TTC549 (cell line): ENCODE data around the gene KLF3.
"Not testable (repeated sequence)": the region's sequence is repeated elsewhere in the genome, so short reads cannot be mapped to it uniquely, and the experiment has no call there.

Experiments used
- FAIRE-seq: peaks from 2 replicates; lab custom pipeline; 2012; peaks lifted over from hg19 to GRCh38; lab: Jason Lieb, UNC

Gene KLF3

DNA sequence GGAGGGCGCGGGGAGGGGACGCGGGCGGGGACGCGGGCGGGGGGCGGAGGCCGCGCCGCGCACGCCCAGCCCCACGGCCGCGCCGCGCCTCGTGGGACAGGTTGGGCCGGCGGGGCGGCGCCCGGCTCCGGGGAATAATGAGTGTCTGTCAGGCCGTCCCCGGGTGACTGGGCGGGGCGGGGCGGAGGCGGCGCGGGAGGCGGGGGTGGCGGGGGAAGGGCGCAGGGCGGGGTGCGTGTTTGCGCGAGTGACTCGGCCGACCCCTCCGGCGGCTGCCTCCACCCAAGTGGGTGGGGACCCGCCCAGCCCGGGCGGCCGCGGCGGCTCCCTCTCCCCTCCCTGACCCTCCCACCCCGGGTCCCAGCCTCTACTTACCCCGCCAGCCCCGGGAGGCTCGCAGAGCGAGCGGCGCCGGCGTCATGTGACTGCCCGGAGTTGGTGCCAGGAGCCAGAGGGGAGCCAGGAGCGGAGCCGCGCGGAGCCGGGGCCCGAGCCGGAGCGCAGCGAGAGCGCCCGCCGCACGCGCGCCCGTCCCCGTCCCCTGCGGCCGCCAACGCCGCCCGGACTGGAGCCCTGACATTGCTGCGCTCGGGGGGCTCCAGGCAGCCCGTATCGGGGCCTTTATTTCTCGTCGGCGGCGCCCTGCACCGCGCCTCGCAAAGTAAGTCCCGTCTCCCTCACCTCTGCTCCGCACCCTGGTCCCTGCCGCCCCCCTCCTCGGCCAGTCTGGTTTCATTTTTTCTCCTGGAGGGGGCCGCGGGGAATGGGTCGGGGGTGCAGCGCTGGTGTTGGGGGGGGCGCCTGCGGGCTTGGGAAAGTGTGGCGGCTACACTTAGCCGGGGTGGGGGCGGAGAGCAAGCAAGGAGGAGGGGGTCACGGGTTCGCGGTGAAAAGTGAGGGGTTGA, at the start of gene KLF3:
Gene KLF3 (plus strand): TSS at position 399 of the 905 bp plus-strand sequence. CDS start 16,427 bp downstream, outside the sequence.
- no peak for FAIRE-seq

DNA sequence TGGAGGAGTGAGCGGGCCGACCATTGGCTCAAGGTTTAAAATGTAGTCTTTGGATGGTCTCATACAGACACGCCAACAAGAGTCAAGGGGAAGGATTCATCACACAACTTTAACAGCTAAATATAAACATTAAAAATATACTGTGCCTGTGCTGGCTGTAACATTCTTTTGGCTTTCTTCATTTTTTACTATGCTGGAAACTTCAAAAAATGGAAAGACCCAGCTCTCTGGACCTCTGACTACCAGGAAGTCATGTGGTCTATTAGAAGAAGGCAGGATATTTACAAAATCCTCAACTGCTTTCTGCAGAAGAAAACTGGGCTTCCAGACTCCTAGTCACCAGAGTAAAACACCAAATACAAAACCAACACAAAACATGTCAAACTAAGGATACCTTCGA, 49.8 kb upstream of the KLF3 start:
- no peak for FAIRE-seq

DNA sequence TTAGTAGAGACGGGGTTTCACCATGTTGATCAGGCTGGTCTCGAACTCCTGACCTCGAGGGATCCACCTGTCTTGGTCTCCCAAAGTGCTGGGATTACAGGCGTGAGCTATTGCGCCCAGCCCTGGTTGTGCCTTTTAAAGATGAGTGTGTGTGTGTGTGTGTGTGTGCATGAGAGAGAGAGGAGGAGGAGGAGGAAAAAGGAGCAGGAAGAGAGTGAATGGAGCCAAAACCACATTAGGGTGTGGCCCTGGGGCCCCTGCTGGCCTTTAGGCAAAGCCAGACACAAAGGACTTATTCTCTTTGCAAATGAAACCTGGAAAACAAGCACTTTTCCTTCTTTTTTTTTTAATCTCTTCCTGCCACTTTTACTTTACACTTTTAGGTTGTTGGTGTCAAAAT, 48.2 kb upstream of the KLF3 start:
- FAIRE-seq: no peak

DNA sequence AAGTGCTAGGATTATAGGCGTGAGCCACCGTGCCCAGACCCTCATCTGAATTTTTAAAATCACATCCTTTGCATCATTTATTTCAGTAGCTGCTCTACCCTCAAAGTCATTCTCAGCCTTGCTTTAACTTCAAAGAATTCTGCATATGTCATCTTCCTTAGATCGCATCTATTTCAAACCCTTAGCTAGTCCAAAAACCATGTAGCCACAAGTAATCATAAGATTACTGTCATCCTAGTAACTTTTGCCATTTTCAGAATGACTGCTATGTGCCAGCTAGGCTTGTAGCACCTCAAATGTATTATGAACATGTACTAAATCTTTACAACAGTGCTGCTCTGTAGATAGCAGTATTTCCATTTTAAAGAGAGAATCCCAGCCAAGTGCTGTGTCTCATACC, 45.5 kb upstream of the KLF3 start:
- FAIRE-seq: no peak

DNA sequence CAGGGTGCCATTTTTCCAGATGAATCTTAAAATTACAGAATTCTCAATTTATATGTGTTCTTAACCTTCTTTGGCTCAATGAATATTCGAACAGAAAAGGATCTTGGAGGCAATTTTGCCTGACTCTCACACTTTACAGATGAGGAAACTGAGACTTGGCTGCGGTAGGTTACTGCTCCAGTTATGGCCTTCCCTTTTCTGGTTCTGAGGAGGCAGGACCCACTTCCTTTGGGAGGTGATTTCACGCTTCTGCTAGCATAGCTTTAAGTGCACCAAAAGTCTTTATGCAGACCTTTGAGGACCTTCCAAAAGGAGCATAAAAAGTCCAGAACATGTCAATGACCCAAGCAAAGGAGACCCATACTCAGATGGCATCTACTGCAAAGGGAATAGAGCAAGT, 44.7 kb upstream of the KLF3 start:
- no peak for FAIRE-seq

DNA sequence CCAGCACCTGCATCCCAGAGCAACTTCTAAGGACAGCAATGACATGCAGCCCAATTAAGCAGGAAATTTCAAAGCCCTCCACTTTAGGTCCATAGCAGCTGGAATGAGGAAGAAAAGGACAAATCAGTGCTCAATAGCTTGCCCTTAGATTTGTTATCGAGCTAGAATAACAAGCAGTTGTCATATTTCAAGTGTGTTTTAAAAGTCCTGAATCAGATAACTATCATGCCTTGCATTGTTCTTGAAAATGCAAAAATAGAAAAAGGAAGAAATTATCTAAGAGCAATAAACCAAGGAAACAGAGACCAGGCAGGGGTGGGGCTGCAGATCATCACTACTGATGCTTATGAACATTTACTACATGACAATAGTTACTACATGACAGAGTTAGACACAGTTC, 43.9 kb upstream of the KLF3 start:
- no peak for FAIRE-seq

DNA sequence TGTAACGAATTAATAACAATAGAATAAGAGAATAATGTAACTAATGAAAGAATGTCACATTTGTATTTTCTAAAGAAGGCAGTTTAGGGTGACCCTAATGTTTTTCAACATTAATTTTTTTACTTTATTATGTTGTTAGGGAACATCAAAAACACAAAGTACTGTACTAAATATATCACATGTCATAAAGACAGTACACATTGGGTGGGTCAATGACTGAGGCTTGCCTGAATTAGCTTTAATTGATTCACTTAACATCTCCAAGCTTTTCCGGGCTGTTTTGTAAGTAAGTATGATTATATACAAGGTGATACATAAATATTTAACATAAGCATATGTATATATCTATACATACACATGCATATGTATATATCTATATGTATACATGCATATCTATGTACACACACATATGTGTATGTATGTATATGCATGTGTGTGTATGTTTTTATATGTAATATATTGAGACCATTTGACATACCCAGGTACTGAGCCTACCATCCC, 43.4 kb upstream of the KLF3 start:
- FAIRE-seq: no peak

DNA sequence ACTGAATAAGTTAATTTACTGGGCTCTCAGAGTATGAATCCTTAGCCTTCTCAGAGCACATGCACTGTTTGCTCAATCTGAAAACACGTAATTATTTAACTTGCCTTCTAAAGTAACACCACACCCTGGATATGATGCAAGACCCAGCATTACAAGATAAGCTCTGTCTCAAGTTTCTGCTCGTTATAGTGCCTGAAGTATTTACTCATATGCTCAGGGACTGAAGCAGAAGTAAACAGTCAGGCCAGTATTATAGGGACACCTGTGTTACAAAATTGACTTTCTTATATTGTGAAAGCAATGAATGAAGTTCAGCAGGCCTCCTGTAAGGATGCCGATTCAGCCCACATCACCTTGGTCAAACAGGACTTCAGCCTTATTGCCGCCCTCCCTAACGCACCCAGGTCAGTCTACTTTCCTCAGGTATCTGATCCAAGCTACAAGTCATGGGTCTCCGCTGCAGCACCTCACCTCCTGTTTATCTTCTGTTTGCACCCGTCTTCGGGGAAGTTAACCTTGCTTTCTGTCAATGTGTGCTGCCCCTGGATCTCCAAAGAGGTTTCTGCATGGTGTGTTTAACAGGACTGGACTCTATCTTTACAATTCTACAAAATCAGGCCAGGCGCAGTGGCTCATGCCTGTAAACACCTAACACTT, 42.8 kb upstream of the KLF3 start:
- no peak for FAIRE-seq

DNA sequence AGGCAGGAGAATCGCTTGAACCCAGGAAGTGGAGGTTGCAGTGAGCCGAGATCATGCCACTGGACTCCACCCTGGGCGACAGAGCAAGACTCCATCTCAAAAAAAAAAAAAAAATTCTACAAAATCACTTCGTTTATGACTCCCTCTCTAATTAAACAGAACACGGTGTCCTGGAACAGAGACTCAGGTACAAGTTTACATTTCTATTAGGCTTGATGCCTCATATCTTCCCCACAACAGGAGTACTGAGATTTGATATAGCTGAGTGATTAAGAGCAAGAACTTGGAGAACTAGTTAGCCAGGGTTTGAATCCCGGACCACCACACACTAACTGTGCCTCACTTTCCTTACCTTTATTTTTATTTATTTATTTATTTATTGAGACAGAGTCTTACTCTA, 42.2 kb upstream of the KLF3 start:
- FAIRE-seq: no peak

DNA sequence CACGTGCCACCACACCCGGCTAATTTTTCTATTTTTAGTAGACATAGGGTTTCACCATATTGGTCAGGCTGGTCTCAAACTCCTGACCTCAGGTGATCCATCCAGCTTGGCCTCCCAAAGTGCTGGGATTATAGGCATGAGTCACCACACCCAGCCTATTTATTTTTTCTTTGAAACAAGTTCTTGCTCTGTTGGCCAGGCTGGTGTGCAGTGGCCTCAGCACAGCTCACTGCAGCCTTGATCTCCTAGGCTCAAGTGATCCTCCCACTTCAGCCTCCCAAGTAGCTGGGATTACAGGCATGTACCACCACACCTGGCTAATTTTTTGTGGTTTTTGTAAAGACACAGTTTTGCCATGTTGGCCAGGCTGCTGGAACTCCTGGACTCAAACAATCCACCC, 41.7 kb upstream of the KLF3 start:
- FAIRE-seq: not testable (repeated sequence)

DNA sequence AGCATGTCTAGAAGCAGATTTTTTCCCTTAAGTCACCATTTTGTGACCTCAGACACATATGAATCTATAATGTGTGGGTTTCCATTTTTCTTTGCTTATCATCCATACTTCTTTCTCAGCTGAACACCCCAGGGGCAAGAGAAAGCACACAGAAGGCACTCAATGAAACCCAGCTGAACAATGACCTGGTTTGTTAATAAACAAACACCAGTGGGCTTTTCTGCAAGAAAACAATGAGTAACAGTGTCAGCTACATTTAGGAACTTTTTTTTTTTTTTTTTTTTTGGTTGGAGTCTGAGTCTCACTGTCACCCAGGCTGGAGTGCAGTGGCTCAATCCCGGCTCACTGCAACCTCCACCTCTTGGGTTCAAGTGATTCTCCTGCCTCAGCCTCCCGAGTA, 40.7 kb upstream of the KLF3 start:
- no peak for FAIRE-seq

DNA sequence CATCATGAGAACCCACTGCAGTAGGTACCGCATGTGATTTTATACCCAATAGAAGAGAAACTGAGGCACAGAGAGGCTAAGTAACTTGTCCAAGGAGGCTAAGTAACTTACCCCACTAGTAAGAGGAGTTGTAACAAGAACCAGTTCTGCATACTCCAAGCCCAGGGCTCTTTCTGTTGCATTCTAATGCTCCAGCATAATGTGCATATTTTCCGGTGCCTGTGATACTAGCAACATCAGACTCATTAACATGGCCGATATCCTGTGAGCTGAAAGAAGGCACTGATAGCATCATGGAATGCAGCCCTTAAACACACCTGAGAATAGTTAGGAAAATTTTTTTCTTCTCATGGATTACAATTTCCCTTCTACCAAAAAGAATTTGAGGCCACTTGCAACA, 39.7 kb upstream of the KLF3 start:
- FAIRE-seq: no peak

DNA sequence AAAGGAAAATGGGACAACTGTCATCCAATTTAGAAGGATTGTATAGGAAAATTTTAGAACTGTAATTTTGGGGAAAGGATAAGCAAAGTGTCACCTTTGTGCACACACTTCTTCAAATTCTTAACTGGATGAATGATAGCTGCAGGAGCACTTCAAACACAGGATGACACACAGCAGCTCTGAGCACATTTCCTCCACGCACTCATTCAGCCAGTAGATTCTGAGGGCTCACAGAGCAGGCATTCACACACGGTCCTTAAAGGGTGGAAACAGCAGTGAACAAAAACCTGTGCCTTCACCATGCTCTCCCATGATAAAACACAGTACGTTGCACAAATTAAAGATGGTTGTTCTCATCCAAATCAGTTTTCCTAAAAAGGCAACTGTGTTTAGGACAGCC, 38.5 kb upstream of the KLF3 start:
- no peak for FAIRE-seq

DNA sequence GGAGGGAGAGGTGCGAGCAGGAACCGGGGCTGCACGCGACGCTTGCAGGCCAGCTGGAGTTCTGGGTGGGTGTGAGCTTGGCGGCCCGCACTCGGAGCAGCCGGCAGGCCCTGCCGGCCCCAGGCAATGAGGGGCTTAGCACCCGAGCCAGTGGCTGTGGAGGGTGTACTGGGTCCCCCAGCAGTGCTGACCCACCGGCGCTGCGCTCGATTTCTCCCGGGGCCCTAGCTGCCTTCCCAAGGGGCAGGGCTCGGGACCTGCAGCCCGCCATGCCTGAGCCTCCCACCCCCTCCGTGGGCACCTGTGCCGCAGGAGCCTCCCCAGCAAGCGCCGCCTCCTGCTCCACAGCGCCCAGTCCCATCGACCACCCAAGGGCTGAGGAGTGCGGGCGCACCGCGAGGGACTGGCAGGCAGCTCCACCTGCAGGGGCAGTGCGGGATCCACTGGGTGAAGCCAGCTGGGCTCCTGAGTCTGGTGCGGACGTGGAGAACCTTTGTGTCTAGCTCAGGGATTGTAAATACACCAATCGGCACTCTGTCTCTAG, 37.0 kb upstream of the KLF3 start:
- FAIRE-seq: not testable (repeated sequence)

DNA sequence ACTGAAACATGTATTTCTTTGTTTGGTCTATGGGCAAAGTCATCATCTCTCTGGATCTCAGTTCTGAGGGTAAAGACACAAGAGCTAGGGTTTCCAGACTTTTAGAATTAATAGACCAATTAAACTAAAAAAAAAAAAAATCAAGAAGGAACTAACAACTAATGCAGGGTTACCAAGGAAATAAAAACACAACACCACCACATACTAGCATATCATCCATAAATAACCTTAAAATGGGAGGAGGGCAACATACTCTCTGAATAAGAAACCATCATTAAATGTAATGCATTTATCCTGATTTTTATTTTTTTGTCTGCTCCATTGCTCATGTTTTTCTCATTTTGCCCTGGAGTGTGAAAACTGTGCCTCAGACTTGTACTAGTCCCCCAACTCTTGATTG, 33.5 kb upstream of the KLF3 start:
- no peak for FAIRE-seq

DNA sequence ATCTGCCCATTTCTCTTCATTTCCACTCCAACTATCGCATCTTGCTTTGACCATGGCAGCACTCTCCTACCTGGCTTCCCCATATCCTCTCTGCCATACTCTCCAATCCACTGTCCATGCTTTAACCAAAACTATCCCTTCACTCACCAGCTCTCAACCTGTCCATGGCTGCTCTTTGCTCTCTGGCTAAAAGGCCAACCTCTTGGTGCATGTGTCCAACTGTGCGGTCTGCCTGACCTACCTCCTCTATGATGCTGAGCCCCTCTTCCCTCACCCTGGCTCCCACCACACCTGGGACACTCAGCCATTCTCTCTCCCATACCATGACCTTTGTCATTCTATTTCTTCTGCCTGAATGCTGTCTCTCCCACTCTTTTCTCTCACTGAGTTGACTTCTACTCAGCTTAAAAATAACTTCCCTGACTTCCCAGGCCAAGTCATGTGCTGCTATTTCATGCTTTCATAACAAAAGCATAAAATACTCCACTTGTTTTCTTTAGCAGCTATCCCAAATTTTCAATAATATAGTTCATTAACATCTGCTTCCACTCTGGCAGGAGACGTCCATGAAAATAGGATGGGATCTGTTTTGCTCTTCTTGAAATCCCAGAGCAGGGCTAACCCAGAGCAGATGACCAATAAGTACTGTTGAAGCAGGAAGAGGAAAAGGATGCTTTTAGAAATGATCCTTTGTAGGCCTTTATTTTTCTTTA, 29.8 kb upstream of the KLF3 start:
- no peak for FAIRE-seq

DNA sequence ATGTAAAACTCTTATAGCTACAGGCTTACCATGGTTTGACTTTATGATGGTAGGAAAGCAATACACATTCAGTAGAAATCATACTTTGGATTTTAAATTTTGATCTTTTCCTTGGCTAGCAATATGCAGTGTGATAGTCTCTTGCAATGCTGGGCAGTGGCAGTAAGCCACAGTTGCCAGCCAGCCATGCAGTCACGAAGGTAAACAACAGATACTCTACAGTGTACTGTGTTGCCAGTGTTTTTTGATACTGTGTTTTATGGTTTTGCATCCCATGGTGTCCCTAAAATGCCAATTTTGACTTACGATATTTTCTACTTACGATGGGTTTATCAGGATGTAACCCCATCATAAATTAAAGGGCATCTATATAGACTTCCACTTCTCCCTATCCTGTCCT, 24.8 kb upstream of the KLF3 start:
- FAIRE-seq: no peak

DNA sequence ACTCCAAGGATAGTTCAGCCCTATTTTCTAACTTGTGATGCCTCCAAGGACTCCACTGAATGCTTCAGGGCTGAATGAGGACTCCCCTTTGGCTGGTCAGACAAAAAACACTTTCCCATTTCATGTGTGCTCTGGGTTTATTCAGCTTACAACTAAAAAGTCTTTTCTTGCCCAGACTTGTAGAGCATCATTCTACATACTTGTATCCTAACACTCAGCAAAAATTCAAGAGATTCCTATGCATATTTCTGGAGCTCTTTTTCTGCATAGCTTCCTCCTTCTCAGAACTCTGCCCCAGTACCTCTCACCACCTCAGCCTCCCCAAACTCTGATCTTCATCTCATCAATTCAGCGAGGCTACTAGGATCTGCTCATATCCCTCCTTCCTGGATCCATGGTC, 22.2 kb upstream of the KLF3 start:
- no peak for FAIRE-seq

DNA sequence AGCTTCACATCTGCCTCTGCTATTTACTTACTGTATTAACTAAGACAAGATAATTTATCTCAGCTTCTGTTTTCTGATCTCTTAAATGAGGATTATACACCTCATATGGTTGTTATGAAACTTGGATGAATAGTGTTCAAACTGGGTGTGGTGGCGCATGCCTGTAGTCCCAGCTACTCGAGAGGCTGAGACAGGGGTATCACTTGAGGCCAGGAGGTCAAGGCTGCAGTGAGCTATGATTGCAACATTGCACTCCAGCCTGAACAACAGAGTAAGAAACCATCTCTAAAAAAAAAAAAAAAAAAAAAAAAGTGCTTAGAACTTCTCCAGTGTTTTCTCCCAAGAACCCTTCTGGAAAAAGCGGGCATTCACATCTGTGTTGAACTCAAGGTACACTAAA, 19.8 kb upstream of the KLF3 start:
- no peak for FAIRE-seq

DNA sequence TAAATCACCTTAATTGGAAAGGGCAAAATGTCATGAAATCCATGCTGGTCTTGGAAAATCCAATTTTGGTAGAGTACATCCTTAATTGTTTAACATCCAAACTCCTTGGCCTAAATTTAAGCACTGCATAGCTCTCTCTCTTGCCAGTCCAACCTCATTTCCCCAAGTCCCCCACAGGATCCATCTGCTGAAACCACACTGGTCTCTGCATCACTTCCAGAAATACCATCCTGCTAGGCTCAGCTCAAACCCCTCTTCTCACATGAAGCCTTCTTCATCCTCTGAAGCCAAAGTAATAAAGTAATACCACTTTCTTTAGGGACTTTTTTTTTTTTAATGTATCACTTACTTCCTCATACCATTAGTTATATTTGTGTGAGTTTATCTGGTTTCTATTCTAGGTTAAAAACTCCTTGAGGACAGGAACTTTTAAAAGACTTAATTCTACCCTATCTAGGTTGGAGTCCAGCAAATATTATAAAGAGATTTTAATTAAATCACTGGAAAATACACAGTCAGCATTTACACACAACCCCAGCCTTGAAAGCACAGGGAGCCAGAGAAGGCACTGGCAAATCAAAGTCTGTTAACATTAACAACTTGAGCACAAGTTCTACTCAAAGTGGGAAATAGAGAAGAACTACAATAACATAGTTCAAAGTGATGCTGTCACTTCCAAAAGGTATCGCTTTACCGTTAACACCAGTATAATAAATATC, 16.7 kb upstream of the KLF3 start:
- FAIRE-seq: no peak

DNA sequence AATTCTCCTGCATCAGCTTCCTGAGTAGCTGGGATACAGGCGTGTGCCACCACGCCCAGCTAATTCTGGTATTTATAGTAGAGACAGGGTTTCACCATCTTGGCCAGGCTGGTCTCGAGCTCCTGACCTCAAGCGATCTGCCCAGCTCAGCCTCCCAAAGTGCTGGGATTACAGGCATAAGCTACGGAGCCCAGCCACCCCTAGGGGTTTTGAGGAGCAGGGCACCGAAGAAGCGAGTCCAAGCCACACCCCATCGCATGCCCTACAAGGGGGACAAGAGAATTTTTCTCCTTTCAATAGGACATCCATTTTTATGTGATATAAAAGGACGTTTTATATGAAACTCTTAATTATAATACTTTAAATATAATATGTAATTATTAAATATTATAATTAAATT, 13.9 kb upstream of the KLF3 start:
- FAIRE-seq: no peak

DNA sequence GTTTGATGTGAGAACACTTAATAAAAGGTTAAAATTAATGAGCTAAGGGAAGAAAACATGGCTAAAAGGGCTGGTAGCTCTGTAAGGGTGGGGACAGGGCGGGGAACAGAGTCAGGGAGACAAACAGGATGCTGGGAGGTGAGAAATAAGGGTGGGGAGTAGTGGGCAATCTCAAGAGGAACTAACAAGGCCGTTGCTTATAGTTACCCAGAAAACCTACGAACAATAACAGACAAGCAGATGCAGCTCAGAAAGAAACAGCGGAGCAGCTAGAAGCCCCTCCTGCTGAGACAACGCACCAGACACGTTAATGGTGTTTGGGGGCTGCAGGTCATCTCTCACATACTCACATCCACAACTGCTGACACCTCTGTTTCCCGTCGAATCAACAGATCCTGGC, 9.7 kb upstream of the KLF3 start:
- FAIRE-seq: no peak
